CD14-positive monocyte (primary cell): ENCODE results near the gene CUBN. TPM values are rescaled to one million over a fixed set of nuclear protein-coding genes. Genes with fewer than 3 reads are reported as not detected.

ENCODE experiments used
- DNase-seq, 3 donors: peaks; one replicate each; pipeline ENCODE4 v3.0.0-alpha.2; 2011 to 2022
- H2AFZ ChIP-seq: 2 replicates; pipeline ENCODE4 v1.6.0; 2012; ENCODE audit warnings: mild to moderate bottlenecking, low read depth, low read length, inconsistent platforms; ENCODE audit not compliant: insufficient read depth, poor library complexity, severe bottlenecking
- H3K27ac ChIP-seq, 2 donors: 1 replicate in 1 of 2; 2 replicates in 1 of 2; pipeline ENCODE4 v1.5.1; 2012 to 2013; ENCODE audit warnings: low read length in 2 of 2, control low read depth in 1 of 2, inconsistent platforms in 1 of 2, low read depth in 1 of 2, mild to moderate bottlenecking in 1 of 2
- H3K27me3 ChIP-seq, 2 donors: one replicate each; pipeline versions ENCODE4 v1.6.0 to v1.6.1; 2011 to 2013; ENCODE audit warnings: low read length in 2 of 2; ENCODE audit not compliant: control insufficient read depth in 2 of 2, insufficient read depth in 2 of 2
- H3K36me3 ChIP-seq, 2 donors: replicated peaks in 1 of 2; 1 replicate in 1 of 2; 2 replicates in 1 of 2; pipeline versions ENCODE4 v1.5.1 to v1.6.1; 2012 to 2013; ENCODE audit warnings: low read length in 2 of 2, control low read depth in 1 of 2, inconsistent platforms in 1 of 2, mild to moderate bottlenecking in 1 of 2; ENCODE audit not compliant: insufficient read depth in 2 of 2, control insufficient read depth in 1 of 2
- H3K4me1 ChIP-seq, 2 donors: 1 replicate in 1 of 2; 2 replicates in 1 of 2; pipeline versions ENCODE4 v1.5.1 to v1.6.1; 2012 to 2013; ENCODE audit warnings: low read length in 2 of 2, control low read depth in 1 of 2, inconsistent platforms in 1 of 2, mild to moderate bottlenecking in 1 of 2, moderate library complexity in 1 of 2; ENCODE audit not compliant: insufficient read depth in 2 of 2, control insufficient read depth in 1 of 2
- H3K4me2 ChIP-seq: replicated peaks from 2 replicates; pipeline ENCODE3; 2012; ENCODE audit warnings: low read length, moderate library complexity, mild to moderate bottlenecking; ENCODE audit not compliant: poor library complexity, severe bottlenecking; ENCODE audit errors: extremely low read depth
- H3K4me3 ChIP-seq, 3 experiments: fragments of 200-600 bp in 1 of 3; sonication (generic) in 1 of 3; replicated peaks in 1 of 3; 1 replicate in 2 of 3; 2 replicates in 1 of 3; pipeline ENCODE4 v1.5.1; 2011 to 2013; ENCODE audit warnings: low read length in 3 of 3, mild to moderate bottlenecking in 3 of 3, control low read depth in 2 of 3, low read depth in 2 of 3, inconsistent platforms in 1 of 3, moderate library complexity in 1 of 3
- H3K79me2 ChIP-seq: 2 replicates; pipeline ENCODE4 v1.6.0; 2012; ENCODE audit warnings: mild to moderate bottlenecking, control low read depth, inconsistent platforms, low read length, moderate library complexity; ENCODE audit not compliant: insufficient read depth
- H3K9ac ChIP-seq: 2 replicates; pipeline ENCODE4 v1.6.0; 2017; ENCODE audit warnings: low read length, mild to moderate bottlenecking; ENCODE audit not compliant: insufficient read depth, poor library complexity, severe bottlenecking
- H3K9me3 ChIP-seq, 2 donors: replicated peaks in 1 of 2; 1 replicate in 1 of 2; 2 replicates in 1 of 2; pipeline versions ENCODE4 v1.5.1 to v1.6.1; 2012 to 2013; ENCODE audit warnings: low read length in 2 of 2, control low read depth in 1 of 2; ENCODE audit not compliant: control insufficient read depth in 1 of 2, insufficient read depth in 1 of 2
- H4K20me1 ChIP-seq: 2 replicates; pipeline ENCODE4 v1.6.0; 2012; ENCODE audit warnings: mild to moderate bottlenecking, low read length, control low read depth, moderate library complexity; ENCODE audit not compliant: insufficient read depth
- H3K27ac Mint-ChIP-seq, 7 donors: one replicate each; pipeline ENCODE4 v1.8.0; 2020; ENCODE audit warnings: mild to moderate bottlenecking in 7 of 7, mixed read lengths in 7 of 7, moderate library complexity in 6 of 7, inconsistent platforms in 2 of 7
- H3K27me3 Mint-ChIP-seq, 3 donors: one replicate each; pipeline ENCODE4 v1.8.0; 2021 to 2022; ENCODE audit warnings: low read depth in 3 of 3, mild to moderate bottlenecking in 3 of 3, mixed read lengths in 3 of 3, moderate library complexity in 3 of 3, inconsistent platforms in 1 of 3
- H3K36me3 Mint-ChIP-seq, 2 donors: one replicate each; pipeline ENCODE4 v1.8.0; 2020; ENCODE audit warnings: mixed read lengths in 2 of 2, inconsistent platforms in 1 of 2, mild to moderate bottlenecking in 1 of 2
- H3K4me1 Mint-ChIP-seq: one replicate; pipeline ENCODE4 v1.8.0; 2020; ENCODE audit warnings: mild to moderate bottlenecking, mixed read lengths
- H3K4me3 Mint-ChIP-seq, 2 donors: one replicate each; pipeline ENCODE4 v1.8.0; 2020; ENCODE audit warnings: mild to moderate bottlenecking in 2 of 2, mixed read lengths in 2 of 2, moderate library complexity in 1 of 2
- H3K9me3 Mint-ChIP-seq, 7 donors: one replicate each; pipeline ENCODE4 v1.8.0; 2020 to 2022; ENCODE audit warnings: mixed read lengths in 7 of 7, mild to moderate bottlenecking in 6 of 7, moderate library complexity in 6 of 7, inconsistent platforms in 2 of 7
- CTCF ChIP-seq: fragments of 200-600 bp; IDR thresholded peaks from one replicate; pipeline ENCODE4 v1.8.0; 2022; ENCODE audit warnings: antibody characterized with exemption, mild to moderate bottlenecking
- WGBS: methylation state at CpG from one replicate; pipeline ENCODE4 v1.1.5; 2013; ENCODE audit warnings: missing lambda C conversion rate; ENCODE audit not compliant: insufficient coverage; 5-methylcytosine and 5-hydroxymethylcytosine counted together
- intact Hi-C, 2 donors: fragments of 100-400 bp; cut with micrococcal nuclease; formaldehyde crosslinking; loops; one replicate each; pipeline versions ENCODE4 v1.15.0 to v1.15.1; 2023
- polyA plus RNA-seq, 3 donors: library from polyadenylated mRNA; depleted of rRNA in 1 of 3; unstranded in 2 of 3; stranded (reverse) in 1 of 3; fragments of 300-500 nt in 2 of 3; fragments of >200 nt in 1 of 3; fragmentation: Illumina TruSeq in 2 of 3; gene quantifications; 1 replicate in 2 of 3; 2 replicates in 1 of 3; pipeline ENCODE4 v1.2.3, GENCODE V29; 2012 to 2021

Gene CUBN
- polyA plus RNA-seq, 3 donors, result 0.95 TPM; not detected in 2

- Histone ChIP-seq H3K9me3 (no peaks in the 10 kb centered on the region), H3K36me3 (no peaks in the 10 kb centered on the region), H2AFZ (no peak overlapping the region), H3K4me1 (no peaks in the 10 kb centered on the region), H4K20me1 (no peaks in the 10 kb centered on the region), H3K27ac (no peak overlapping the region), H3K79me2 (no peaks in the 10 kb centered on the region), H3K27me3 (no peaks in the 10 kb centered on the region), H3K4me3 (no peak overlapping the region), H3K9ac (no peak overlapping the region), H3K4me2 (no peak overlapping the region)
- H3K9me3 Mint-ChIP-seq, result no peaks in the 10 kb centered on the region
- peaks cover 0 to 2% (median 0%) of the 10 kb centered on the region in 3 donors for H3K27me3 Mint-ChIP-seq
- H3K27ac Mint-ChIP-seq, result no peak overlapping the region
- DNase-seq, result no peak
- no peak overlapping the region for H3K4me3 Mint-ChIP-seq
- H3K36me3 Mint-ChIP-seq, result no peaks in the 10 kb centered on the region
- WGBS, result 92% methylated on average over 2 of the region's 2 CpGs
- no peaks in the 10 kb centered on the region for H3K4me1 Mint-ChIP-seq
- TF ChIP-seq CTCF, result no peak
- intact Hi-C loops, result no loop called here
Measured at GRCh38 chr10:16934461-16934860, 195.2 kb downstream of the CUBN start.

- WGBS, result 100% methylated on average over 2 of the region's 4 CpGs
- peaks cover 0 to 2% (median 0%) of the 10 kb centered on the region in 3 donors for H3K27me3 Mint-ChIP-seq
- Histone ChIP-seq H3K9ac (no peak overlapping the region), H4K20me1 (no peaks in the 10 kb centered on the region), H3K4me2 (no peak overlapping the region), H3K27ac (no peak overlapping the region), H2AFZ (no peak overlapping the region), H3K36me3 (no peaks in the 10 kb centered on the region), H3K27me3 (no peaks in the 10 kb centered on the region), H3K4me1 (no peaks in the 10 kb centered on the region), H3K4me3 (no peak overlapping the region), H3K9me3 (no peaks in the 10 kb centered on the region), H3K79me2 (no peaks in the 10 kb centered on the region)
- TF ChIP-seq CTCF, result no peak
- no peak for DNase-seq
- no peaks in the 10 kb centered on the region for H3K4me1 Mint-ChIP-seq
- H3K27ac Mint-ChIP-seq, result no peak overlapping the region
- no peaks in the 10 kb centered on the region for H3K9me3 Mint-ChIP-seq
- H3K4me3 Mint-ChIP-seq, result no peak overlapping the region
- intact Hi-C loops, result no loop called here
- H3K36me3 Mint-ChIP-seq, result no peaks in the 10 kb centered on the region
Measured at GRCh38 chr10:16933783-16934182, 195.8 kb downstream of the CUBN start.
